Activated naive CD8-positive, alpha-beta T cell treated with anti-CD3 and anti-CD28 coated beads for 36 hours (primary cell): ENCODE measurements around the gene LYSMD1. TPM values are rescaled to one million over a fixed set of nuclear protein-coding genes. Genes with fewer than 3 reads are reported as not detected.
"Not testable (repeated sequence)": the region's sequence is repeated elsewhere in the genome, so short reads cannot be mapped to it uniquely, and the experiment has no call there.

Source experiments
- DNase-seq: peaks from one replicate; pipeline ENCODE4 v3.0.0; 2021
- H3K27ac Mint-ChIP-seq: one replicate; pipeline ENCODE4 v1.8.0; 2022; ENCODE audit warnings: mild to moderate bottlenecking, moderate library complexity, mixed read lengths
- H3K27me3 Mint-ChIP-seq: one replicate; pipeline ENCODE4 v1.8.0; 2022; ENCODE audit warnings: mild to moderate bottlenecking, mixed read lengths
- H3K36me3 Mint-ChIP-seq: one replicate; pipeline ENCODE4 v1.8.0; 2021; ENCODE audit warnings: mild to moderate bottlenecking, mixed read lengths
- H3K4me1 Mint-ChIP-seq: one replicate; pipeline ENCODE4 v1.8.0; 2021; ENCODE audit warnings: mixed read lengths
- H3K4me3 Mint-ChIP-seq: one replicate; pipeline ENCODE4 v1.8.0; 2022; ENCODE audit warnings: mild to moderate bottlenecking, moderate library complexity, mixed read lengths
- H3K9me3 Mint-ChIP-seq: one replicate; pipeline ENCODE4 v1.8.0; 2022; ENCODE audit warnings: mixed read lengths
- total RNA-seq, 2 experiments: library from RNA; stranded (reverse); gene quantifications; one replicate each; pipeline ENCODE4 v1.2.3, GENCODE V29; 2021

LYSMD1 gene
- total RNA-seq, 2 experiments from 2014 or later, result 3.5 TPM

- peaks cover 6% of the 10 kb centered on the region for H3K36me3 Mint-ChIP-seq
- no peaks in the 10 kb centered on the region for H3K9me3 Mint-ChIP-seq
- DNase-seq, result peak; percentile 88
- H3K27me3 Mint-ChIP-seq, result no peaks in the 10 kb centered on the region
- peaks cover 18% of the 10 kb centered on the region for H3K4me1 Mint-ChIP-seq
- H3K27ac Mint-ChIP-seq, result peak within 1 kb of the TSS; percentile 99
- peak within 1 kb of the TSS; percentile 100 for H3K4me3 Mint-ChIP-seq
Observed at GRCh38 chr1:151189637-151190445, 24.1 kb upstream of the LYSMD1 start, which contains the start of gene VPS72. VPS72 (minus strand) TSS chr1:151190197; CDS start chr1:151190121, 76 bp downstream.

- Mint-ChIP-seq H3K4me1 (peaks cover 18% of the 10 kb centered on the region), H3K36me3 (peaks cover 10% of the 10 kb centered on the region), H3K4me3 (peak overlapping the region; percentile 100), H3K27ac (peak overlapping the region; percentile 99)
- H3K27me3 Mint-ChIP-seq, DNase-seq, H3K9me3 Mint-ChIP-seq: not testable (repeated sequence)
Observed at GRCh38 chr1:151188667-151189066, 23.0 kb upstream of the LYSMD1 start.

GRCh38 chr1:151187205-151187604 is 21.5 kb upstream of the LYSMD1 start:
- Mint-ChIP-seq H3K9me3 (no peaks in the 10 kb centered on the region), H3K27me3 (no peaks in the 10 kb centered on the region), H3K4me3 (no peak overlapping the region), H3K36me3 (peaks cover 17% of the 10 kb centered on the region), H3K27ac (no peak overlapping the region), H3K4me1 (peaks cover 18% of the 10 kb centered on the region)
- DNase-seq, result no peak

- no peak overlapping the region for H3K4me3 Mint-ChIP-seq
- H3K4me1 Mint-ChIP-seq, result peaks cover 15% of the 10 kb centered on the region
- peaks cover 31% of the 10 kb centered on the region for H3K36me3 Mint-ChIP-seq
- no peaks in the 10 kb centered on the region for H3K27me3 Mint-ChIP-seq
- H3K9me3 Mint-ChIP-seq, result no peaks in the 10 kb centered on the region
- no peak overlapping the region for H3K27ac Mint-ChIP-seq
- no peak for DNase-seq
Observed at GRCh38 chr1:151184211-151184610, 18.5 kb upstream of the LYSMD1 start.

GRCh38 chr1:151176514-151177045 is 10.9 kb upstream of the LYSMD1 start:
- Mint-ChIP-seq H3K4me1 (peaks cover 1% of the 10 kb centered on the region), H3K27ac (no peak overlapping the region), H3K36me3 (peaks cover 21% of the 10 kb centered on the region), H3K9me3 (no peaks in the 10 kb centered on the region), H3K4me3 (no peak overlapping the region), H3K27me3 (no peaks in the 10 kb centered on the region)
- no peak for DNase-seq

DNA sequence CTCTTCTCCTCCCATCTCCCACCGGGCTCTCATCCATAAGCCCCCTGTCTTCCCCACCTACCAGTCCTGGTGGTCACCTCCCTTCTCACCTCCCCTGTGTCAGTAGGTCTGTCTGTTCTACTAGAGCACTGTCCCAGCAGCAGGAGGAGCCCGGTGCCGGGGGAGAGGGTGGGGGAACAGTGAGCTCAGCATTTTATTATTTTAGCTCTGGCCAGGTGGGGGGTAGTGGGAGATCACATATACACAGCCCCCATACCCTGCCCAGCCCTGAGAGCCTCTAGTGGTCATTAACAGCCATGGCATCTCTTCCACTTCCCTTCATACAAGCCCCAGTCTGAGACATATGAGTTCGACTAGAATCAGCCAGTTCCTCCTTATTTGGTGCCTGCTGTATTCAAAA is 10.2 kb upstream of the LYSMD1 start, which contains the start of gene TMOD4:
Gene TMOD4 (minus strand): TSS at position 119 of the 400 bp plus-strand sequence. CDS start 1,106 bp downstream, outside the sequence.
- H3K27ac Mint-ChIP-seq, result no peak within 1 kb of the TSS
- no peaks in the 10 kb centered on the region for H3K27me3 Mint-ChIP-seq
- no peak for DNase-seq
- no peak within 1 kb of the TSS for H3K4me3 Mint-ChIP-seq
- H3K4me1 Mint-ChIP-seq, result peaks cover 1% of the 10 kb centered on the region
- no peaks in the 10 kb centered on the region for H3K9me3 Mint-ChIP-seq
- H3K36me3 Mint-ChIP-seq, result peaks cover 19% of the 10 kb centered on the region

DNA sequence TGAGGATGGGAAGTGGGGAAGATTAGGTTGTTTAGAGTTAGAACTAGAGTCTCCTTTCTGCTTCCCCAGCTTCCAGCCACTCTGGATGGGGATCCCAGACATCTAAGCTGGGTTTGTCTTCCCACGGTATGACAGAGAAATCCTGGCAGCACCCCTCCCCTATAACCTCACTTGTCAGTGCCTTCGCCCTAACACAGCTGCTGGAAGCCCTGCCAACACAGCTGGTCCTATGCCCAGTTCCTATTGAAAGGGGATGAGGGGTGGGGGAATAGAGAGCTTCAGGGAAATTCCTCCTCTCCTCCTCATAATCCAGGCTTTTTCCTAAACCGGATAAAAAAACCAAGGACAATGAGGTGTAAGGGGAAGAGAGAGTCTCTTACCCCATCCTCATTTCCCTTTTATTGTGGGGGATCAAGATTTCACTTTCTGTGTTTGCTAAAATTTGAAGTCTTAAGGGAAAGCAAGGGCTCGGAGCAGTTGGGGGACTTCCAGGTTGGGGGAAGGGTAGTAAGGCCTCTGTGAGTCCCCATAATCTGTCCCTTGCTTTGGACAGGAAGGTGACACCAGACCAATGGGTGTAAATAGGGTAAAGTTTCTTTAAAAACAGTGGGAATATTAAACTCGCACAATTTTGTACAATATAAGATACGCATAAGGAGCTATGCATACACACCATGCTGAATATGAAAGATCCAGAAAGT is 9.5 kb upstream of the LYSMD1 start:
- Mint-ChIP-seq H3K27me3 (no peaks in the 10 kb centered on the region), H3K4me1 (peaks cover 1% of the 10 kb centered on the region), H3K27ac (no peak overlapping the region), H3K4me3 (no peak overlapping the region), H3K9me3 (no peaks in the 10 kb centered on the region), H3K36me3 (peaks cover 15% of the 10 kb centered on the region)
- no peak for DNase-seq

DNA sequence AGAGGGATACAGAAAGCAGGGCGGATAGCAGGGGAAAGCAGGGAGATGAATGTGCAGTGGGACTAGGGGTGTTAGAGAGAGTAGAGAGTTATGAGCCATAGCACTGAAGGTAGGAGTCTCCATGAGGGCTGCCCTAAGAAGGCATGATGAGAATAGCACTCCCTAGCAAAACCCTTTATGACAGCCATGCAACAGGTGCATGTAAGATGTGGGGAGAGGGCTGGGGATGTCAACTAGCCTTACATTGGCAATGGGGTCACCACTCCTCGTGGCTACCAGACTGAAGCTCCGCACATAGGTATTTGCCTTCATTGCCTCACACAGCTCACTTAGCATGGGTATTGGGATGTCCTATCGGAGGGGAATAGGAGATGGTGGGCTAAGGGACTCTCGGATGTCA is 5.5 kb upstream of the LYSMD1 start:
- Mint-ChIP-seq H3K4me3 (no peak overlapping the region), H3K4me1 (peaks cover 15% of the 10 kb centered on the region)

DNA sequence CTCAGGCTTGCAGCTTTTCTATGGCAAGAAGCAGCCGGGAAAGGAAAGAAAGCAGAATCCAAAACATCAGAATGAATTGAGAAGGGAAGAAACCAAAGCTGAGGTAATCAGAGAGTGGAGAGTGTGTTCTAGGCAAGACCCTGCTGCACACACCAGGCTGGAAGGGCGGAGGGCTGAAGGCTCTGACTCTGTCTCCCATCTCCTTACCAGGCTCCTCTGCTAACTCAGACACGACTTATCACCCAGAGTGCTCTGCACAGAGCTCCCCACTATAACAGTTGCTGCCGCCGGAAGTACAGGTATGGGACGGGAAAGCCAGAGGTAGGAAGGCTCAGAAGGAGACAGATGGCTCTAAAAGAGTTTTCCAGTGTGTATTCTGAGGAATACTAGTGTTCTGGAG is 1.4 kb upstream of the LYSMD1 start:
- no peak for DNase-seq
- Mint-ChIP-seq H3K9me3 (no peaks in the 10 kb centered on the region), H3K4me3 (peak overlapping the region; percentile 96), H3K27me3 (no peaks in the 10 kb centered on the region), H3K4me1 (peaks cover 47% of the 10 kb centered on the region), H3K27ac (peak overlapping the region; percentile 98), H3K36me3 (peaks cover 27% of the 10 kb centered on the region)

More for the DNA sequence above, 5.5 kb upstream of the LYSMD1 start:
- peak overlapping the region; percentile 27 for H3K27ac Mint-ChIP-seq
- peaks cover 15% of the 10 kb centered on the region for H3K36me3 Mint-ChIP-seq
- no peak for DNase-seq
- no peaks in the 10 kb centered on the region for H3K9me3 Mint-ChIP-seq
- no peaks in the 10 kb centered on the region for H3K27me3 Mint-ChIP-seq

DNA sequence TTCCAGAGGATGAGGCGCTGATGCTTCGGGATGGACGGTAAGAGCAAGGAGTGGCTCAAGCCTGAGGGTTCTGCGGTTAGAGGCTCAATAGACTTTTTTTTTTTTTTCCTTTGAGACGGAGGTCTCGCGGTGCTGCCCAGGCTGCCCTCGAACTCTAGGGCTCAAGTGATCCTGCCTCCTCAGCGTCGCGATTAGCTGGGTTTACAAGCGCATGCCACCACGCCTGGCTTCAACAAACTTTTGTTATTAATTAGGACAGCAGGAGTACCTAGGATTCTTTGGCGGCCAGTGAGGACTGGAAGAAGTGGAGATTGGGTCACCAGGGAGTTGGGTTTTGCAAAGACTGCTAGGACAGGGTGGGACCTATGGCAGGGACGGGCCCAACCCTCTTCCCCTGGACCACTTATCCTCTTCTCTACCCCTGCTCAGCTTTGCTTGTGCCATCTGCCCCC is 829 bp upstream of the LYSMD1 start:
- peak overlapping the region; percentile 96 for H3K4me3 Mint-ChIP-seq
- peak overlapping the region; percentile 98 for H3K27ac Mint-ChIP-seq
- DNase-seq, result no peak
- H3K4me1 Mint-ChIP-seq, result peaks cover 53% of the 10 kb centered on the region
- no peaks in the 10 kb centered on the region for H3K27me3 Mint-ChIP-seq
- H3K9me3 Mint-ChIP-seq, result no peaks in the 10 kb centered on the region
- H3K36me3 Mint-ChIP-seq, result peaks cover 32% of the 10 kb centered on the region

- DNase-seq, result no peak
- no peaks in the 10 kb centered on the region for H3K9me3 Mint-ChIP-seq
- peak overlapping the region; percentile 96 for H3K4me3 Mint-ChIP-seq
- peaks cover 60% of the 10 kb centered on the region for H3K4me1 Mint-ChIP-seq
- H3K27ac Mint-ChIP-seq, result peak overlapping the region; percentile 98
- H3K36me3 Mint-ChIP-seq, result peaks cover 39% of the 10 kb centered on the region
- no peaks in the 10 kb centered on the region for H3K27me3 Mint-ChIP-seq
Observed at GRCh38 chr1:151165281-151165737, 393 bp downstream of the LYSMD1 start.

- no peak for DNase-seq
- Mint-ChIP-seq H3K27me3 (no peaks in the 10 kb centered on the region), H3K27ac (peak overlapping the region; percentile 98), H3K9me3 (no peaks in the 10 kb centered on the region), H3K36me3 (peaks cover 43% of the 10 kb centered on the region), H3K4me3 (peak overlapping the region; percentile 96), H3K4me1 (peaks cover 62% of the 10 kb centered on the region)
Observed at GRCh38 chr1:151164732-151165280, 896 bp downstream of the LYSMD1 start.

DNA sequence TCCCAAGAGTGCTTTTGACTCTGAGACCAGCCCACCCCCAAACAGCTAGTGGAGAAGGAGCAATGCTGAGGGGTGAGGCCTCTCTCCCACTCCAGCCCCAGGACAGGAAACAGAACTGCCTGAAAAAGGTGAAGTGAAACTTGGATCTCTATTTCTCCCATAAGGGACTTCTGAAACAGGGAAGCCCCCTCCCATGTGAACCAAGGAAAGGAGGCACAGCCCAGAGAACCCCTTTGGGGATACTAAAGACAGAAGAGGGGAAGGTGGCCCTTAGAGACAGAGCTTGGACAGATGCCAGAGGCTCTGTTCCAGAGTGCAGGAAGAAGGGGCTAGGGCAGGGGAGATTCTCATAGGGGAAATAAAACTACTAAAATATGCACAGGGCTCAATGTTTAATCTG is 6.3 kb downstream of the LYSMD1 start:
- H3K27me3 Mint-ChIP-seq, result no peaks in the 10 kb centered on the region
- H3K4me1 Mint-ChIP-seq, result peaks cover 59% of the 10 kb centered on the region
- peak overlapping the region; percentile 54 for H3K4me3 Mint-ChIP-seq
- peaks cover 52% of the 10 kb centered on the region for H3K36me3 Mint-ChIP-seq
- peaks cover 2% of the 10 kb centered on the region for H3K9me3 Mint-ChIP-seq
- DNase-seq, result no peak
- peak overlapping the region; percentile 94 for H3K27ac Mint-ChIP-seq

DNA sequence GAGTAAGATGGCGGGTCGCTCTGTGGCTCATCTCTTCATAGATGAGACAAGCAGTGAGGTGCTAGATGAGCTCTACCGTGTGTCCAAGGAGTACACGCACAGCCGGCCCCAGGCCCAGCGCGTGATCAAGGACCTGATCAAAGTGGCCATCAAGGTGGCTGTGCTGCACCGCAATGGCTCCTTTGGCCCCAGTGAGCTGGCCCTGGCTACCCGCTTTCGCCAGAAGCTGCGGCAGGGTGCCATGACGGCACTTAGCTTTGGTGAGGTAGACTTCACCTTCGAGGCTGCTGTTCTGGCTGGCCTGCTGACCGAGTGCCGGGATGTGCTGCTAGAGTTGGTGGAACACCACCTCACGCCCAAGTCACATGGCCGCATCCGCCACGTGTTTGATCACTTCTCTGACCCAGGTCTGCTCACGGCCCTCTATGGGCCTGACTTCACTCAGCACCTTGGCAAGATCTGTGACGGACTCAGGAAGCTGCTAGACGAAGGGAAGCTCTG is 6.9 kb downstream of the LYSMD1 start:
- Mint-ChIP-seq H3K4me1 (peaks cover 54% of the 10 kb centered on the region), H3K4me3 (peak overlapping the region; percentile 94), H3K36me3 (peaks cover 48% of the 10 kb centered on the region), H3K9me3 (peaks cover 2% of the 10 kb centered on the region), H3K27me3 (no peaks in the 10 kb centered on the region), H3K27ac (peak overlapping the region; percentile 94)
- peak; percentile 28 for DNase-seq
